A673 (cell line): ENCODE results near the gene NBPF3. TPM values are rescaled to one million over a fixed set of nuclear protein-coding genes. Genes with fewer than 3 reads are reported as not detected.

Experiments used
- total RNA-seq: library from RNA; stranded (reverse); gene quantifications from 2 replicates; pipeline ENCODE4 v1.2.3, GENCODE V29; 2021

NBPF3 gene
- total RNA-seq, 1 experiment from 2014 or later: 12.9 TPM

Other genes with a start within 250 kb of the NBPF3 start
- 31.5 and 37.7 TPM in 2 replicates for gene ECE1, start 149.7 kb upstream of the NBPF3 start, total RNA-seq
- gene ALPL, start 69.3 kb downstream of the NBPF3 start, total RNA-seq: 4.8 and 8.8 TPM in 2 replicates
- gene RAP1GAP, start 229.2 kb downstream of the NBPF3 start, total RNA-seq: 37.7 and 40.3 TPM in 2 replicates